Stimulated activated CD8-positive, alpha-beta memory T cell treated with anti-CD3 and anti-CD28 coated beads, Interleukin-7, amount 100 ng/mL, for 4 hours (primary cell): ENCODE data around the gene ERAS.
"Not testable (repeated sequence)": the region's sequence is repeated elsewhere in the genome, so short reads cannot be mapped to it uniquely, and the experiment has no call there.

Experiments used
- DNase-seq, 2 donors: peaks; one replicate each; pipeline ENCODE4 v3.0.0-alpha.2; 2020; ENCODE audit warnings: low read depth in 2 of 2

ERAS gene

GRCh38 chrX:48798318-48798717 is 28.0 kb upstream of the ERAS start:
- no peak for DNase-seq

- DNase-seq = no peak
Measured at GRCh38 chrX:48800574-48801279, 25.6 kb upstream of the ERAS start.

- DNase-seq = peak; percentile 91 to 94
Measured at GRCh38 chrX:48801280-48802088, 24.8 kb upstream of the ERAS start, which contains the start of gene HDAC6. HDAC6 (plus strand) TSS chrX:48802067; CDS start chrX:48802693, 626 bp downstream.

- DNase-seq = peak; percentile 22 to 31
Measured at GRCh38 chrX:48802089-48802904, 24.0 kb upstream of the ERAS start.

GRCh38 chrX:48802905-48803200 is 23.5 kb upstream of the ERAS start:
- no peak for DNase-seq

- DNase-seq = no peak
Measured at GRCh38 chrX:48806081-48806480, 20.2 kb upstream of the ERAS start.

GRCh38 chrX:48813644-48814043 is 12.7 kb upstream of the ERAS start:
- no peak for DNase-seq

GRCh38 chrX:48814722-48815121 is 11.6 kb upstream of the ERAS start:
- DNase-seq = no peak

- no peak for DNase-seq
Measured at GRCh38 chrX:48815266-48815665, 11.0 kb upstream of the ERAS start.

GRCh38 chrX:48816014-48816810 is 10.1 kb upstream of the ERAS start:
- no peak for DNase-seq

- DNase-seq = no peak
Measured at GRCh38 chrX:48818098-48818497, 8.2 kb upstream of the ERAS start.

GRCh38 chrX:48818866-48819265 is 7.4 kb upstream of the ERAS start:
- DNase-seq = no peak

- not testable (repeated sequence) for DNase-seq
Measured at GRCh38 chrX:48819394-48819793, 6.9 kb upstream of the ERAS start.

- DNase-seq = no peak
Measured at GRCh38 chrX:48823053-48823452, 3.3 kb upstream of the ERAS start.

- DNase-seq = no peak
Measured at GRCh38 chrX:48824066-48824465, 2.2 kb upstream of the ERAS start.

- no peak for DNase-seq
Measured at GRCh38 chrX:48826876-48827653, 752 bp downstream of the ERAS start.

- DNase-seq = no peak
Measured at GRCh38 chrX:48827654-48827968, 1.3 kb downstream of the ERAS start.

GRCh38 chrX:48829016-48829735 is 2.9 kb downstream of the ERAS start:
- DNase-seq = no peak

- no peak for DNase-seq
Measured at GRCh38 chrX:48831136-48831908, 5.0 kb downstream of the ERAS start.

- no peak for DNase-seq
Measured at GRCh38 chrX:48831909-48832291, 5.6 kb downstream of the ERAS start.
